ENCODE data around the gene MTFR1L.

DNA sequence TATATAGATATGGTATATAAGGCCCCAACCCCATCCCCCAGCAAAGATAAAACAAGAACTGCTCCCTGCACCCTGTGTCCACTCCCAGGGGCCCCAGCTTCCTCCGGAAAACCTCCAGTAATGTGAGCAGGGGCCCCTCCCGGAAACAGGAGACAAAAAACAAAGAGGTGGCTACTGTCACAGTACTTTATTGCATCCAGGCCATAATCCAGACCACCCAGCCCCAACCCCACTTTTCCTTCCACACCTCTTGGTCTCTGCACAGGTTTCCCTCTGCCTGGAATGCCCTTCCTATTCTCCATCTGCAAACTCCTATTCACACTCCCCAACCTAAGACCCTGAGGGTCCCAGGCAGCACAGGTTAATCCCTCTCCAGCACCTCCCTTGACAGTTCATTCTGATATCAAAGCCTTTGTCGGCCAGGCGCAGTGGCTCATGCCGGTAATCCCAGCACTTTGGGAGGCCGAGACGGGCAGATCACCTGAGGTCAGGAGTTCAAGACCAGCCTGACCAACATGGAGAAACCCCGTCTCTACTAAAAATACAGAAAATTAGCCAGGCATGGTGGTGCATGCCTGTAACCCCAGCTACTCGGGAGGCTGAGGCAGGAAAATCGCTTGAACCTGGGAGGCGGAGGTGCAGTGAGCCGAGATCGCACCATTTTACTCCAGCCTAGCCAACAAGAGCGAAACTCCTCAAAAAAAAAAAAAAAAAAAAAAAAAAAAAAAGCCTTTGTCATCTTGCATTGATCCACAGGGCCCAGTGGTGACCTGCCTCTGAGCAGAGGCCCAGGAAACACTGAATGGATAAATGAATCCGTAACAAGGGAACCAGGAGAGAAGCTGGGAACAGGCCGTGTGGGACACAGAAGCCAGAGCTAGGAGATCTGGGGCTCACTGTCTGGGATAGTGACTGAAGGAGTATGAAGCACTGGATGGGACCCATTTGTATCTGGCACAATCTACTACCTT lies 41.8 kb downstream of the MTFR1L start:
- TF ChIP-seq CTCF (IDR thresholded peaks at IDR 0.05) (no peak), POLR2A (IDR thresholded peaks at IDR 0.05) (no peak)
